Omental fat pad (tissue), 4 donors: Measurements from ENCODE around the gene LHCGR. TPM values are rescaled to one million over a fixed set of nuclear protein-coding genes. Genes with fewer than 3 reads are reported as not detected.
"Not testable (repeated sequence)": the region's sequence is repeated elsewhere in the genome, so short reads cannot be mapped to it uniquely, and the experiment has no call there.

Experiments used
- ATAC-seq: fragments of 150-250 bp; one replicate; pipeline ENCODE4 v1.9.1; 2016; ENCODE audit warnings: mild to moderate bottlenecking, moderate library complexity; ENCODE audit not compliant: low FRiP score
- DNase-seq: peaks from one replicate; pipeline ENCODE4 v3.0.0-alpha.2; 2019; ENCODE audit warnings: low spot score
- CTCF ChIP-seq, 3 donors: fragments of 450-650 bp; IDR thresholded peaks; one replicate each; pipeline ENCODE4 v1.5.1; 2016 to 2017; ENCODE audit warnings: antibody characterized with exemption in 3 of 3, mild to moderate bottlenecking in 3 of 3, moderate library complexity in 2 of 3
- total RNA-seq, 4 donors: library from RNA; depleted of rRNA; stranded (reverse); fragments of >200 nt; gene quantifications; one replicate each; pipeline ENCODE4 v1.1.0, GENCODE V29; 2016

The LHCGR gene
- total RNA-seq, 4 donors from 2014 or later, result 0.96 to 13.1 (median 1.2) TPM; not detected in 1

- ATAC-seq (no peak), DNase-seq (no peak)
- no peak for TF ChIP-seq CTCF (IDR thresholded peaks at IDR 0.05)
These were observed 8.2 kb downstream of the LHCGR start for GRCh38 chr2:48747319-48747718.

GRCh38 chr2:48739236-48739635 lies 16.3 kb downstream of the LHCGR start:
- not testable (repeated sequence) for ATAC-seq, DNase-seq

- ATAC-seq (no peak), DNase-seq (no peak)
- no peak for TF ChIP-seq CTCF (IDR thresholded peaks at IDR 0.05)
These were observed 16.7 kb downstream of the LHCGR start for GRCh38 chr2:48738806-48739205.

GRCh38 chr2:48736251-48736650 lies 19.3 kb downstream of the LHCGR start:
- ATAC-seq (no peak), DNase-seq (no peak)
- TF ChIP-seq CTCF (IDR thresholded peaks at IDR 0.05), result no peak

- no peak for TF ChIP-seq CTCF (IDR thresholded peaks at IDR 0.05)
- DNase-seq (no peak), ATAC-seq (no peak)
These were observed 20.8 kb downstream of the LHCGR start for GRCh38 chr2:48734576-48735303.

- no peak for DNase-seq
- no peak for TF ChIP-seq CTCF (IDR thresholded peaks at IDR 0.05)
- no peak for ATAC-seq
These were observed 22.4 kb downstream of the LHCGR start for GRCh38 chr2:48733067-48733503.

GRCh38 chr2:48728840-48729239 lies 26.7 kb downstream of the LHCGR start:
- DNase-seq, result no peak
- no peak for TF ChIP-seq CTCF (IDR thresholded peaks at IDR 0.05)
- no peak for ATAC-seq
